Embryonic facial prominence (tissue), 1 donor: Measurements from ENCODE around the gene LRRIQ4.

Source experiments
- DNase-seq: peaks from one replicate; pipeline ENCODE4 v3.0.0-alpha.2; 2016; ENCODE audit errors: extremely low spot score

Gene LRRIQ4

DNA sequence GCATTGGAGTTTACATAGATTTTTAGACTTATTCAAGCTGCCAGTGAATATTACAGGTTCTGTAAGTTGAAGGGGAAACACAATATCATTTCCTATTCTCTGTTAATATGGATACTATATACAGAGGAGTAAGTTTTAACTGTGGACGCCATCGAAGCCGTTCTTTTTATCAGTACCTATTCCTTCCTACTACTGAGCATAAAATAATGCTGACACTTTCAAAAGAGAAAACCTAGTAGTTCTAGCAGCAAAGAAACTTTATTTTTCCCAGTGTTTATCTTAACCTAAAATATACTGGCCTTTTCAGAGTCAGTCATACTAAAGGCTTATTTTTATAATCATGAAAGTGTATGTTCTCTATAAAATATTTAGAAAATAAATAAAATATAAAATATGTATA lies 42.8 kb downstream of the LRRIQ4 start:
- no peak for DNase-seq

DNA sequence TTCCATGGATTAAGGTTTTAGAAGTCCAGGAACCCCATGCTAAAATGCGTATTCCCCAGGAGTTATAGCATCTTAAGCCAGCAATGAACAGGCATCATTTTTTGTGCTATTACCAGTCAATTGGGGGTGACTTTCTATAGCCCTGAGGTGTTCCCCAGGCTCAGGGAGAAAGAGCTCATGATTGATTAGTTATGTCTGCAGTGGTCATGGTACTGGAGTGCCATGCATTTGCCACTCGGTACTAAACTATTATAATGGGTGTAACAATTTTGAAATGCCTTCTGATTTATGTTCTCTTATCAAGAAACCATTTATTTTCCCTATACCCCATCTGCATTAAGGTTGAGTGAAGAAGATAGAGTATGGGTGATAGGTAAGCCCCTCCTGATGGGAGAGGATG lies 45.1 kb downstream of the LRRIQ4 start:
- DNase-seq, result no peak

DNA sequence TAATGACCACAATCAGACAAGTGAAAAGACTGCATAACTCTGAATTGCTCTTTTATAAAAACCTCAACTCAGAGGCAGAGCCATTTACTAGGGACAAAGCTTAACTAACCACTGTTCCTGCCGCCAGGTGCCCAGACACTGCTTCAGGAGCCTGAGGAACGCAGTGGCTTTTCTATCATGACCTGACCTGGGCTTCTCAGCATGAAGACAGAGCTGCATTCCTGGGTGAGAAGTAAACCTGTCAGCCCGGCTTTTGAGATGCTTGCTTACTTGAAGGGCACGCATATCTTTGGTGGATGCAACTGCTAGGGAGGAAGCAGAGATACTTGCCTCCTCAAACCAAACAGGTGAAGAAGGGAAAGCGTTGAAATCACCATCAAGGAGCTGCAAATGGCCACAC lies 49.2 kb downstream of the LRRIQ4 start:
- no peak for DNase-seq

DNA sequence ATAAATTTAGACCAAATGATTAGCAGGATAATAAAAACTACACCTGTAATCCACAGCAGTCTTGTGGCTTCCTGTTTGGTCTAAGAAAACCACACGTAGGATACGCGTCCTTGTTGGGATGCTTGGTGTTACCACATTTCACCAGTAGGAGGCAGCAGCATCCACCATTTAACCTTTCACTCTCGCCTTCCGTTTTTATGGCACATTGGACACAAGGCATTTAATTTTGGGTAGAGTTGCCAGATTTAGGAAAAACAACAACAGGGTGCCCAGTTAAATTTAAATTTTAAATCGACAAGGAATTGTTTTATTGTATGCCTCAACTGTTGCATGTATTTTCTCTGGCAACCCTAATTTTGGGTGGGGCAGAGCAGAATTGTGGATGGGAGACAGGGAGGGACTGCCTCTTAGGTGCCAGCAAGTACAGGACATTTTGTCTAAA lies 50.8 kb downstream of the LRRIQ4 start:
- DNase-seq, result no peak

DNA sequence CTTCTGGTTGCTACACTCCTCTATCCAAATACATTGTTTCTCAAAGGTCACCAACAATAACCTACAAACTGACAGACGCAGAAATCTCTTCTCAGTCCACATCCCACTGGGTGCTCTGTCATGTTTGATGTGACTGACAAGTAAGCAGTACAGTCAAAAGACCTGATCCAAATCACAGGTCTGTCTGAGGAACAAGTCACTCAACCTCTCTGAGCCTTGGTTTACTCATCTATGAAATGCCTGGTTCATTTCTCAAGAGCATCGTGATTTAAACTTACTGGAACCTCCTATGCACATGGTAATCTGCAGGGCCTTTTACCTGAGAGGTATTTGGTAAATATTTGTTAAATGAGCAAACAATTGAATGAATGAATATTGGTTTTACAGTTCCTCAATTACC lies 51.6 kb downstream of the LRRIQ4 start:
- no peak for DNase-seq

DNA sequence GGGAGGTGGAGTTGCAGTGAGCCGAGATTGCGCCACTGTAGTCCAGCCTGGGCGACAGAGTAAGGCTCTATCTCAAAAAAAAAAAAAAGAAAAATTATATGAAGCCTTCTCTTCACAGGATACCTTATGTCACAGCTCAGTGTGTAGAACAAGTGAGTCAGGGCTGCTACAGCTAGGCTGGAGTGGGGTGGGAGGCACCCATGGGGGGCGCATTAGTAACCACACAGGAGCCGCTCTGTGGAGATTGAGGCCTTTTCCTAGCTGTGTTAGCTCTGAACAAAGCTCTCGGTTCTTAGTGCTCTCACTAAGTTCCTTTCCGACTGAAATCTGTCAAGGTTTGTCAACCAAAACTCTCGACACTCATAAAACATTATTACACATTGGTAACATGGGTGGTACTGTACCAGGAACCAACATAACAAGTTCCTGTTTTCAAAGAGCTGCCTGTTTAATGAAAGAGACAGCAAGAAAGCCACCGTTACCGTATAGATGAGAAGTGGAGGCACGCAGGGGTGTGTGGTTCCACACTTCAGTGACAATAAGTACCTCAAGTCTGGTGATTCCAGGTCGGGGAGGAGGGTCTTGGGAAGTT lies 52.6 kb downstream of the LRRIQ4 start:
- DNase-seq, result no peak

DNA sequence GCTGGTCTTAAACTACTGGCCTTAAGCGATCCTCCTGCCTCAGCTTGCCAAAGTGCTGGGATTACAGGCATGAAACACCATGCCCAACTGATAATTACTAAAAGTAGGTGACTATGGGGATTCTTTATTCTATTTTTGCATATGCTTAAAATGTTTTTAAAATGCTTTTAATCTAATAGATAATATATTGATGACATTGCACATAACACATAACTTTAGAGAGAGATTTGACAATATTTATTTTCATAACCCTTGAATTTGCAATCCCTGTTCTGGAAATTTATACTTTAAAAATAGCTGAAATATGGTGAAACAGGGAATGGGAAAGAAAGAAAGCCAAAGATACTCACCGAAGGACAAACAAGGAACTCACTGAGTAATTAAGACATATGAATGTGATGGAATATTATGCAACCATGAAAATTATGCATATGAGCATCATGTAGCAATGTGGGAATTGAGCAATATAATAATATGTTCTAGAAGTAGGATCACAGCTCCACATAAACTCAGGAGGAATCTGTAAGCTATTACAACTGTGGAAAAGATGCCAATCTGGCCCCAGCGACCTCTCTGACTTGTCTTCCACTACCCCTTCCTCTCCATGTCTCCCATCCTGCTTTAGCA lies 55.0 kb downstream of the LRRIQ4 start:
- no peak for DNase-seq

DNA sequence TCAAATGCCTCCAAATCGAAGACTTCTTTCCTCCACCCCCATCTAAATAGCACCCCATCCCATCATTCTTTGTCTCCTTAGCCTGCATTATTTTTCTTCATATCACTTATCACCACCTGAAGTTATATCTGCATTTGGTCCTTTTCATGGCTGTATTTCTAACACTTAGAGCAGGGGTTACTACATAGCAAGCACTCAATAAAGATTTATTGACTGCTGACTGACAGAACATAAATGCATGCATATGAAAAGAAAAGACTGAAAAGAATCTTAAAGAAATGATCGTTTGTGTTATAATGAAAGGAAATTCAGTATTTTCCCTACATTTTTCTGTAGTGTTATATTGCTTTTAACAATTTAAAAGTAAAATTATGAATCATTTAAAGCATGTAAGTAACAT lies 55.7 kb downstream of the LRRIQ4 start:
- no peak for DNase-seq

DNA sequence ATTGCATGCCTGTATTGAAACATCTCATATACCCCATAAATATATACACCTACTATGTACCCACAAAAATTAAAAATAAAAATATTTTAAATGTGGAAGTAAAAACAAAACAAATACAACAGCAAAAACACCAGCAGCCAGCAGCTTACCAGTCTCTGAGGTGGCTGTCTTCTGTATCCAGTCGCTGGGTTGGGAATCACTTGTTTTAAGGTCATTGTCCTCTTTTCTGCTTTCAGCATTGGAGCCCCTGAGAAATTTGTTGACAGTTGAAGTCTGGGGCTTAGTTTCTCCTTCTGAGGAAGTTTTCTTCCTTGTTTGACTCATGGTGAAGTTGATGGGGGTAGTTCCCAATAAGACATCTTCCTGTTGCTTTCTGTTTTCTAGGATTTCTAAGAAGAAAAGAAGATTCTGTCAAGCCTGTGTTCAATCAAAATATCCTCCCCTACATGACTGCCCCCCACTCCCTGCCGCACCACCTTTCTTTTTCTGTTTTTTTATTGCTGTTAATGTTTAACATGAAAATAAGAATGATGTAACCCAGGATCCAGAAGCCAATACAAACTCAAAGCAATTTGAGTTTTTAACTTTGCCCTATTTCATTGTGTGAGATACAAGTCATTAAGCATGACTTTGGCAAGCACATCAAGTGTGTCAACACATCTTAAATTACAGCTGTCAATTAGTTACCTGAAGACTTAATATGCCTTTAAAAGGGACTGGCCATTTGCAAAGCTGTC lies 57.0 kb downstream of the LRRIQ4 start, which contains the start of gene LRRC31:
TSS of gene LRRC31 (minus strand) at position 452 of the 737 bp plus-strand sequence. CDS start at position 324, 128 bp downstream.
- no peak for DNase-seq

DNA sequence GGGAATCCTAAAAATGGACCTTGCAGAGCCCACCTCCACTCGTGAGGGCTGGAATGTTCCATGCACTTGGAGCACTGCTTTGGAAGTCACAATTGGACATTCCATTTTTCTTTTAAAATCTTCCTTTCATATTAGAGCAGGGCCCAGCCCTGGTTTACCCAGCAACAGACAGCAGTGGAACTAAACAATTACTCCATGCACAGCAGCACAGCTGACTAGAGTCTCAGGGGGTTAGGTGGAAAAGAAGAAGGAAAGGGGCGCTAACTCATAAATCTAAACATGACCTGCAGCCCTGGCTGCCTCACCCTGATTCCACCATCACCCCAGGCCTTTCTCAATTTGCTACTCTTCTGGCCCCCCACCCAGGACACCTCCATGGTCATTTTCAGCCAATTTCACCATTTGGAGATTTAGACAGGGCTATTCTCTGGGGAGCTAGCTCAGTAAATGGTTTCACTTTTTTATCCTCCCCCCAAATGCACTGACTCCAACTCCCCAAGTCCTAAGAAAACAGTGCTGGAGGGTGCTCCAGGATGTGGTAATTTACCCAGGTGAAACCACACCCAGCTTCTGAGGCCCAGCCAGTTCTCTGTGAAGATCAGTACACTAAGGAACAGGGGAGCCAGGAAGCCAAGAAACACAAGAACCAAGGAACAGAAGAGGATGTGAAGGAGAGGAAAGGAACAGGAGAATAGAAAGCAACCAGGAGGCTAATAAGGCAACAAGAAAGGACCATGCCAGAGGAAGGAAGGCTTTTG lies 58.6 kb downstream of the LRRIQ4 start:
- no peak for DNase-seq

DNA sequence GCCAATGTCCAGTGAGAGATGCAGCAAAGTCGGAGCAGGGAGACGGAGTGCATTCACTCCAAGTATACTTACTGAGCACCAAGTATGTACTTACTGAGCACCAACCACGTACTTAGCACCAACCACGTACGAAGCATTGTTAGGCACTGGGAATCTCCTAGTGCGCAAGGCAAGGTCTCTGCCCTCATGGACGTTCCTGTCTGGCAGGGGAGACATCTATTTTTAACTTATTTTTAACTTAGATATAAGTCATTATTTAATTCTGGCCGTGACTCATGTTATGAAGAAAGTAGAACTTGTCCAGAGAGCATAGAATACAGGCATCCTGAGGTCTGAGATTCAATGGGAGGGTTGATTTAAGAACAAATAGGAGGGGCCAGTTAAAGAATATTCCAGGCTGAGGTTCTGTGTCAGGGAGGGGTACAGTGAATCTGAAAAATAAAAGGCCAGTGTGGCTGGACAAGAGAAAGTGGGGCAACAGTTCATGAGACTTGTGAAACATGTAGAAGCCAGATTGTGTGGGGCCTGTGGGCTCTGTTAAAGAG lies 66.4 kb downstream of the LRRIQ4 start:
- no peak for DNase-seq

DNA sequence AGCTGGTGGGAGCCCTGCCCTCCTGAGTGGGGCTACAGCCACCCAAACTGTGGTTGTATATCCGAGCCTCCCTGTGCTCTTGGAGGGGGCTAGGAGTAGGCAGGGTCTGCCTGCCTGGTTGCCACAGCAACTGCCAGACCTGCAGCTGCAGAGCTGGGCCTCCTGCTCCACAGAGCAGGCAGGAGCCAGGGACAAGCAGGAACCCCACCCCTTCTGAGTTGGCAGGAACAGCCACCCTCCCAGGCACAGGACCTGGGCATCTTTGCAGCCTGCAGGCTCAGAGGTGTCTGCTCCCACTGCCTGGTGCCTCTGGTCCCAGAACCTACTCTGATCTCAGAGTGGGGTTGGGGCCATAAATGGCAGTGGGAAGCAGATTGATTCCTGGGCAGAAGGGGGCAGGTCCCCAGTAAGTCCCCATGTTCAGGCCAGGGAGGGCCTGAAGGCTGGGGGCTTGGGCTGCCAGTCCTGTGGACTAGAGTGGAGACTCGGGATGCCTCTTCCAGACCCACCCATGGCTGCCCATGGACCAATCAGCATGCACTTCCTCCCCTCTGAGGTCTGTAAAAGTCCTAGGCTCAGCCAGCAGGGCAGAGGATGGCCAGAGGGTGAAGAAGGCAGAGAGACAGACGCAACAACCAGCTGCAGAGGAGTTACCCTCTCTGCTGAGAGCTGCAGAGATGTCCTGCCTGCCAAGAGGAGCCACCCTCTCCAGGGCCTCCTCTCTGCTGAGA lies 67.3 kb downstream of the LRRIQ4 start:
- DNase-seq, result no peak

DNA sequence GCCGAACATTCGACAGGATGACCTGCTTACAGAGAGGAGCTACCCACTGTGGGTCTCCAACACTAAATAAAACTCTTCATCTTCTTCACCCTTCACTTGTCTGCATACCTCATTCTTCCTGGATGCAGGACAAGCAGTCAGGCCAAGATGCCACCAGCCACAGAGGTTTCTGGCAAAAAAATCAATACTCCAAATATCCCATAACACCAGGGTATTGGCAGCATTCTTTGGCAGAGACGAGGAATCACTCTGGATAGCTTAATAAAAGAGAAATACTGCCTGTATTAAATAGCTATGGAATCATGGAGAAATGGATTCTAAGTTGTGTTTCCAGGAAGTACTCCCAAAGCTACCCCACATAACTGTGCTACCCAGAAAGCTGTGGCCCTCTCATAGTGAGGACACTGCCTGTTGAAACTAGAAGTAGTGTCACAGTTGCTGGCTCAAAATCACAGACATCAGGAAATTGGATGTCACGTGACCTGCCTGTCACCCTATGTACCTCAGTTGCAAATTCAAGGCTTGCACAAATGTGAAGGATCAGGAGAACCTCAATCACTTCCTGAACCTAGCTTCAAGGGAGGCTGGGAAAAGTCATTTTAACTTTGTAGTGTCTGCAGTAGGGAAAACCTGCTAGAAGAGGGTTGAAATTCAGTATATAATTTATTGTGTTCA lies 68.0 kb downstream of the LRRIQ4 start:
- DNase-seq, result no peak

DNA sequence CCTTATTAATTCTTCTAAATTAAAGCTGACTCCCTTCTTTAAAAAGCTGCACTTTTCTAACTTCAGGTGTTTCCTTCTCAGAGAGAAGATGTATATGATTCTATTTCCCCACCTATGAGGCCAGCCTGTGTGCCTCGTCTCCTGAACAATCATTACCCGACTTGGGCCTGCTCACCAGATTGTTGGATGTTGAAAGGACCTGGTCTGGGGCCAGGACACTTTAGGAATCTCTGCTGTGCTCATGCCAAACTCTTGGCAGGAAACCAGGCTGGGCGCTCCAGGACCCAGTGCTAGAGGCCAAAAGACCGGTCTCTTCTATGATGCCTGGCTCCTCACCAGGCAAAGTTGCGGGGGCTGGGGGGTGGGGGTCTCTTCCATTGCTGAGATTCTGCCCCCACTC lies 74.0 kb downstream of the LRRIQ4 start:
- DNase-seq, result no peak
